OCI-LY7 (cell line): ENCODE measurements around the gene FOXL3.

Source experiments
- CTCF ChIP-seq: fragments of 200-600 bp; sonication (generic); conservative IDR thresholded peaks from 2 replicates; pipeline ENCODE4 v1.5.1; 2014; ENCODE audit warnings: mild to moderate bottlenecking, antibody characterized with exemption, low read length, moderate library complexity, mixed read lengths
- EZH2phosphoT487 ChIP-seq: fragments of 200-600 bp; sonication (generic); IDR thresholded peaks from 2 replicates; pipeline ENCODE4 v1.6.1; 2018; ENCODE audit warnings: low read depth, borderline replicate concordance, mild to moderate bottlenecking, mixed run types, antibody characterized with exemption, low read length, moderate library complexity, mixed read lengths

GRCh38 chr7:255721-256361 is 34.1 kb upstream of the FOXL3 start:
- TF ChIP-seq CTCF: no peak
- TF ChIP-seq EZH2phosphoT487: no peak
